GM19468 (cell line): ENCODE measurements around the gene APOL2.
"Not testable (repeated sequence)": the region's sequence is repeated elsewhere in the genome, so short reads cannot be mapped to it uniquely, and the experiment has no call there.

Experiments used
- ATAC-seq: cut with Tn5 transposase; IDR thresholded peaks from one replicate; pipeline ENCODE4 v1.9.1; 2021; ENCODE audit warnings: mild to moderate bottlenecking, moderate library complexity, moderate number of reproducible peaks; ENCODE audit not compliant: unreplicated experiment; ENCODE audit errors: extremely low read depth

APOL2 gene

DNA sequence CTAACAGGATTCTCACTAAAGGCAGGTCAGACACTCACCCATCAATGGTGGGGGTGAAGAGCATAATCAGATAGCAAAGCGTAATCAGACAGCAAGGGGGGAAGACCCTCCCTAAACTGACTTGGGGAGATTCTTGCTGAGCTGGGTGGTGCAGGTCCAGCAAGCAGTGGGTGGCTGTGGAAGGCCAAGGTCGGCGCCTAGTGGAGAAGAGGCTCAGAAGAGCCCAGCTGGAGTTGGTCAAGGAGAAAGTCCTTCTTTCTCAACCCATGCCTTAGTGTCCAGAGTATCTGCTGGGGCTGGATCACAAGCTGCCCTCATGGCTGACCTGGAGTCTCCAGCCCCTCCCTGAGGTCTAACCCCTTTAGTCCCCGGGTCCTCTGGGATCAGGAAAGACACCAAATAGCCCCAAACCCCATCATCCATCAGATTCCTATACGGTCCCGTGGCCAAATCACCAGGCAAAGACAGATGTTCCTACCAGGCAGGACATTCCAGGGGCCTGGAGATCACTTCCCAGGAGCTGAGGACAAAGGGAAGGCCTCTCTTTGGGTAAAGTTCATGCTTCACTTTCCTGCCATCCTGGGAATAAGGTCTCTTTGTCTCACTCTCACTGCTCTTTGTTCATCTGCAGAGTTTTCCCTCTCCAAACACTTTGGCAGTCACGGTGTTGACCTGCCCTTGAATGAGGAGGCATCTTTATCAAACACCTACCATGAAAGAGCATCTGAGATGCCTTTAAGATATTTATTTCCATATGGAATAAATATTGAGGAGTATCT is 24.7 kb upstream of the APOL2 start:
- not testable (repeated sequence) for ATAC-seq

GRCh38 chr22:36263216-36263673 is 23.9 kb upstream of the APOL2 start:
- not testable (repeated sequence) for ATAC-seq

- ATAC-seq, result not testable (repeated sequence)
Observed at GRCh38 chr22:36262307-36262706, 23.0 kb upstream of the APOL2 start.

DNA sequence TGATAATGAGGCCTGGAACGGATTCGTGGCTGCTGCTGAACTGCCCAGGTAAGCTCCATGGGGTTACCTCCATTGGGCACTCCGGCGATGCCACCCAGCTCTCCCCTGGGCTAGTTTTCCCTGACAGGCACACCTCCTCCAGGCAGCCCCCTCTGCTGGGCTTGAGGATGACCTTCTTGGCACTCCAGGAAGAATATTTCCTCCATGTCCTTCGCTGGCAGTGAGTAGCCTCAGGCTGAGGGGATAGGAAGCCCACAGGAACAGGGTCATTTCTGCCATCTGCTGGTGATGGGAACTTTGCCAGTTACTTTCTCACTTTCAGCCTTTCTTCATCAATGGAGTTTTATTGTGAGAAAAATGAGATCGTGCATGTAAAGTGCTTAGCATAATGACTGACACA is 22.3 kb upstream of the APOL2 start:
- ATAC-seq, result not testable (repeated sequence)

DNA sequence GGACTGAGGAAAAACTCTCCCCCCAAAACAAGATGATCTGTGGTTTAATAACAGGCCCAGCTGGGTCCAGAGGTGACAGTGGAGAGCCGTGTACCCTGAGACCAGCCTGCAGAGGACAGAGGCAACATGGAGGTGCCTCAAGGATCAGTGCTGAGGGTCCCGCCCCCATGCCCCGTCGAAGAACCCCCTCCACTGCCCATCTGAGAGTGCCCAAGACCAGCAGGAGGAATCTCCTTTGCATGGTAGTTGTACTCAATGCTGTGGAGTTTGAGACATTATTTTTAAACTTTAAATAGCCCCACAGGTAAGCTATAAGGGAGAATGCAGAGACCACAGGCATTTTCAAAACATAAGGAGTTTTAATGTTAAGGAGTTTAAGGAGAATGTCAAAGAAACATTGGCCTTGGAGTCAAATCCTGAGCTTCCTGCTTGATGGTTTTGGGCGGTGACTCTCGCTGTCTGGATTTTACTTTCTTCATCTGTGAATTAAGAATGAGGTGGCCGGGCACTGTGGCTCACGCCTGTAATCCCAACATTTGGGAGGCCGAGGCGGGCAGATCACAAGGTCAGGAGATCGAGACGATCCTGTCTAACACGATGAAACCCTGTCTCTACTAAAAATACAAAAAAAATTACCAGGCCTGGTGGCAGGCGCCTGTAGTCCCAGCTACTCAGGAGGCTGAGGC is 20.4 kb upstream of the APOL2 start:
- ATAC-seq, result no peak

DNA sequence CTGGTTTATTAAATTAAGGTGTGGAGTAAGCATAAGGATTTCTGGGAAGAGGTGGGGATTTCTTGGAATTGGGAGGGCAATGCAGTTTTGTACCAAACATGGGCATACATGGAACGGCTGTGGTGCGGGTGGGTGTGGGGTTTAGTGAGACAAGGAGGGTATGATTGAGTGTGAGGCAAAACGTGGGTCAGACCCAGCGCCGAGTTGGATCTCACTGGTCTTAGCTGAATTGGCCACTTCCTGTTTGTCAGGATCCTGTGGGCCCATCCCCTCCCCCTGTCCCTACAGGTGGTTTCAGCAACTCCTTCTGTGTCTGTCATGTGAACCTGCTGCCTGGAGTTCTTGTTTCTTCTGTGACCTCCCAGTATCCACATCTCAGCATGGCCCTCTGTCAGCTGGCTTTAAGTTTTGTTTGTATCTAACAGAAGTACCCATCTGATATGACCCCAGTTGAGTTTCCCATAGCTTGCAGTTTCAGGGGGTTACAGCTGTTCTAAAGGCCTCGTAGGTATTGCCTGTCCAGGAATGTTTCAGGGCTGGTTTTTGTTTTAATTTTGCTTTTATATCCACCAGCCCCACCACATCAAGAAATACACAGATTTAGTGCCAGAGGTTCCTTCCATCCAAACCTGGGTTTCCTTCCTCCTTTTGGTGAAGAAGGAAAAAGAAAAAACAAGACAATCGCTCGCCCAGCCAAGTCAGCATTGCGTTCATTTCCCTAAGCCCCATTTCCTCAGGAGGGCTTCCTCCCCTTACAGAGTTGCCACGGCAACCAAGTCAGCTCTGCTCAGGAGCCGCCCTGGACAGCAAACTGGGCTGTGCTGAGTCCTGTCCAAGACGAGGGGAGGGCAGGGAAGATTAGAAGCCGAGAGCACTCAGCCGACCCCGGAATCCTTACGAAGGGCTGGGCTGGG is 19.6 kb upstream of the APOL2 start:
- no peak for ATAC-seq

DNA sequence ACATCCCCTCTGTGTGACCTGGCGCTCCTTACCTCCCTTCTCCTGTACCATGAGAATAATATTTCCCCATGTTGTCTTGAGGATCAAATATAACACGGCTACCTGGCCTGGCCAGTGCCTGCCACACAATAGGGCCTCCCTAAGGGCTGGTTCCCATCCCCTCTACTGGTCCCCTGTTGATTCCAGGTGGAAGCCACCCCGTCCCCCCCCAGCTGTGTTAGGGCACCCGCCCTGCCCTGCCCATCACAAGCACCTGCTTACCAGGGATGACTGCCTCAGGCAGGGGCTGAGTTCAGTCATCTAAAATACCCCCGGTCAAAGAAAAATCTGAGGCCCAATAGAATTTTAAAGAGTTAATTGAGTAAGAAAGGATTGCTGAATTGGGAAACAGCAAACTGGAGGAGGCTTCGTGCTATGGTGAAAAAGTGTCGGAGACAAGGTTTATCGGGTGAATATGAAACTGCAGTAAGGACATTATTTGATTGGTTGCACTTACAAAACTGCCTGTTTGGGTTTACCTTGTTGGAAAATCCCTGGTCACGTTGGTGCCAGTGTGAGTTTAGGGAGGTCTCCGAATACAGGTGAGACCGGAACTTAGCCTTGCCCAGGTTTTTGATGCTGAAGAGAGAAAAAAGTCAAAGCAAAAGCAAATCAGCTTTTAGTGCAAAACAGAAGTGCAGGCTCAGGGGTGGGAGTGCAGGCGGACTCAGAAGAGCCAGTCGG is 18.8 kb upstream of the APOL2 start:
- ATAC-seq, result no peak

GRCh38 chr22:36257308-36257707 is 18.0 kb upstream of the APOL2 start:
- no peak for ATAC-seq

DNA sequence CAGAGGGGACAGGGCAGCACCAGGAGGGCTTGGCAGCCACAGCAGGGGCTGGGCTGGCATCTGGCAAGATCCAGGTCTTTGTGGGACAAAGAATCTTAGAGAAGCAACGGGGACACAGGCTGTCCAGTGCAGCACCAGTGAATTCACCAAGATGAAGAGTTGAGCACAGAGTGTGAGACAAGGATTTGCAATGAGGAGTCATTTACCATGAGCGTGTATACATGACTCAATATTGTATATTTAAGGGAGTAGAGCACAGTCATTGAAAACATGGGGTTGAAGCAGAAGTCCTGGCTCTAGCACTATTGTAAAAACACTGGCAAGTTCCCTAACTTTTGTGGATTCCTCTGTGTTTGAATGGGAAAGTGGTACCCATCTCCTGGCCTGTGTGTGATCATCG is 17.2 kb upstream of the APOL2 start:
- no peak for ATAC-seq

- ATAC-seq, result not testable (repeated sequence)
Observed at GRCh38 chr22:36255572-36255971, 16.2 kb upstream of the APOL2 start.

DNA sequence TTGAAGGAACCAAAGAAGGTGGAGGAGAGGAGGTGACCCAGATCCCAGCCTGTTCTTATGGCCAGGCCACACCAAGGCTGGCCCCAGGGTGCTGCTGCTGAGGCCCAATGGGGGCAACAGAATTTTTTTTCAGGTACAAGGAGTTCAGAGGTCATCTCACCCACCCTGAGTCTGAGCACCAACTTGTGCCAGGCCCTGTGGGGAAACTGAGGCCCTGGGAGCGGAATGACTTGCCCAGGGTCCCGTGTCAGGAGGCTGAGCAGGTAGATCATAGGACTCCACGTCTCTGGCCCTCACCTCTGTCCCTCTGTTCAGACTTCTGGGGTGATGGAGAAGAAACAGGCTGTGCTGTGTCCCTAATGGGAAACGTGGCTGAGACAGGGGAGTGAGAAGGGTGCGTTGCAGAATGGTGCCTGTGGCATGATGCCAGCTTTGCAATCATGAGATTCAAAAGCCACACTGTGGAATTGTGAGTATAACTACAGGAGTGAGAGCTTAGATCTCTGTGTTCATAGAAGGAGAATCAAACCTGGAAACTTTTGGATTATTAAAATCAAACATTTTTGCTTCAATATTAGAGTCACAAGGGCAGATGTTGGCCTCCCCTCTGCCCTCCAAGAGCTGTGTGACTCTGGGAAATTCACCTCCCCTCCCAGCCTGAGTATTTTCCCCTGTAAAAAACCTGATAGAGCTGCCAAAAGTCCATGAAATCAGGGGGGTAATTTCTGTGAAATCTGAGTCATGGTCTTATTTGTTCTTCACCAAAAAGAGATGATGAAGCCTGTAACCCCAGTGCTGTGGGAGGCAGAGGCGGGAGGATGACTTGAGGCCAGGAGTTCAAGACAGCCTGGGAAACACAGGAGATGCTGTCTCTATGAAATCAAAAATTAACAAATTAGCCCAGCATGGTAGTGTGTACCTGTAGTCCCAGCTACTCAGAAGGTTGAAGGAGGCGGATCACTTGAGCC is 14.5 kb upstream of the APOL2 start:
- ATAC-seq, result no peak

- ATAC-seq, result peak; percentile 49
Observed at GRCh38 chr22:36252754-36253522, 13.6 kb upstream of the APOL2 start, which contains the start of gene APOL1. TSS of gene APOL1 (plus strand) at chr22:36253133. CDS start at chr22:36254956, 1,823 bp downstream.

DNA sequence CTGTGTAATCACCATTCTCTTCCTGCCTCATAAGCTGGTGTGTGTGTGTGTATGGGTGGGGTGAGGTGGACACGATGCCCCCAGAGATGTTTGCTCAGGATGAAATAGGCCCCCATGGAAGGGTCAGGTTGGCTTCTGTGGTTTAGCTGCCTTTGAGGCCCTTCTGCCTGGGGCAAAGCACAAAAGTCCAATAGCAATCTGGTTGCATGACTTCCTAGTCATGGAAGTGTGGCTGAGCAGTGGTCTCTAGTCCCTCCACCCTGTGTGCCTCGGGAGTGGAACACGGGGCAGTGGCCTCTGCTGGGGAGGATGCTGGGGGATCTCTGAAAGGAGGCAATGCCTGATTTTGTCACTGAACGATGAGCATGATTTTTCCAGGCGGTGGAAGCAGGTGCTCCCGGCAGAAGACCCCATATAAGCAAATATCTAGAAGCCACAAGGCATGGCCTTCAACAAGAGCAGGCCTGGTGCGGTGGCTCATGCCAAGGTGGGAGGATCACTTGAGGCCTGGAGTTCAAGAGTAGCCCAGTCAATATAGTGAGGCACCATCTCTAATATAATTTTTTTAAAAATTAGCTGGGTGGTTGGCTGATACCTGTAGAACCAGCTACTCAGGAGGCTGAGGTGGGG is 12.8 kb upstream of the APOL2 start:
- ATAC-seq, result not testable (repeated sequence)

DNA sequence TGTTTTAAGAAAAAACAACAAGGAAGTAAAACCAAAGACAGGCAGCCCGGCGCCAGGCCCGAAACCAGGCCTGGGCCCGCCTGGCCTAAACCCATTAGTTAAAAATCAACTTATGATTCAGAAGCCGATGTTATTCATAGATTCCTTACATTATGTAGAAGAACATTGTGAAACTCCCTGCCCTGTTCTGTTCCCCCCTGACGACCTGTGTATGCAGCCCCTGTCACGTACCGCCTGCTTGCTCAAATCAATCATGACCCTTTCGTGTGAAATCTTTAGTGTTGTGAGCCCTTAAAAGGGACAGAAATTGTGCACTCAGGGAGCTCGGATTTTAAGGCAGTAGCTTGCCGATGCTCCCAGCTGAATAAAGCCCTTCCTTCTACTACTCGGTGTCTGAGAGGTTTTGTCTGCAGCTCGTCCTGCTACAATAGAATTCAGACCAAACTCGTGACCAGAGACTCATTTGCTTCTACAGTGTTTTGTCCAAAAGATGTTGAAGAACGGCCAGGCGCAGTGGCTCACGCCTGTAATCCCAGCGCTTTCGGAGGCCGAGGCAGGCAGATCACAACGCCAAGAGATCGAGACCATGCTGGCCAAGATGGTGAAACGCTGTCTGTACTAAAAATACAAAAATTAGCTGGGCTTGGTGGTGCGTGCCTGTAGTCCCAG is 11.1 kb upstream of the APOL2 start:
- ATAC-seq, result not testable (repeated sequence)

- no peak for ATAC-seq
Observed at GRCh38 chr22:36249160-36249559, 9.8 kb upstream of the APOL2 start.

DNA sequence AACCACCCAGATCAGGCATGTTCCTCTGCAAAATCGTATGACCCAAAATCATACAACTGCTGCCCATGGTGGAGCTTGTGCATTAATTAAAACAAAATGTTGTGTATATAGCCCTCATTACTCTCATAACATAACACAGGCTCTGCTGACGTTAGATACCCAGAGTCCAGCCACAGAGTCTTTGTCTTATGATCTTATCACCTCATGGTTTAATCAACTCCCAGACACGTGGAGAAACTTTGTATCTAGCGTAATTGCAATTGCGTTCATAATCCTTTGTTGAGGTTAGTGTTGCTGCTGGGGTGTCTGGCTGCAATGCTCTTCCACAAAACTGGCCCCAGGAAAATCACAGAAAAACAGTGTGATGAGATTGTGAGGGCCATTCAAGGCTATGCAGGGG is 8.6 kb upstream of the APOL2 start:
- no peak for ATAC-seq

GRCh38 chr22:36246718-36247117 is 7.4 kb upstream of the APOL2 start:
- ATAC-seq, result no peak
